Measurements from ENCODE around the gene CCDC78. TPM values are rescaled to one million over a fixed set of nuclear protein-coding genes. Genes with fewer than 3 reads are reported as not detected.

The CCDC78 gene
- total and polyA plus RNA-seq, 2 experiments from 2014 or later: 10.5 to 12.6 TPM

DNA sequence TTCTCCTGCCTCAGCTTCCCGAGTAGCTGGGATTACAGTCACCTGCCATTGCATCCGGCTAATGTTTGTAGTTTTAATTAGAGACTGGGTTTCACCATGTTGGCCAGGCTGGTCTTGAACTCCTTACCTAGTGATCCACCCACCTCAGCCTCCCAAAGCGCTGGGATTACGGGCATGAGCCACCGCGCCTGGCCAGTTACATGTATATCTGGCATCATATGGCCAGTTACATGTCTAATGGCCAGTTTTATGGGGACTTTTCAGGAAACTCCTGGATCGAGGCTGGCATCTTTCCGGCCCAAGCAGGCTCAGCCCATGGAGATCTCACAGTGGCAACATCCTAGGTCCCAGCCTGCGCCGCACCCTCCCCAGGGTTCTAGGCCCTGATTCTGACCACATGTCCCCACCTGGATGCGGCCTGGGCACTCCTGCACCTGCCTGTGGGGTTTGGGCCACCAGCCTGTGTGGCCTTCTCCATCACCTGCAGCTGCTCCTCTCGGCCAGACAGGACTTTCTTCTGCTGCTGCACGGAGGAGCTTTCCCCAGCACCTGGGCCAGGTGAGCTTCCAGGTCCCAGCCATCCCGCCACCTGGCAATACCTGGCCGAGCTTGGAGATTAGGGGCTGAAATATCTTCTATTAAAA, 15.9 kb upstream of the CCDC78 start:
- Histone ChIP-seq H3K36me3 (ENCODE audit: insufficient read depth) (no peaks in the 10 kb centered on the region), H4K20me1 (replicated peaks; ENCODE audit: insufficient read depth) (no peaks in the 10 kb centered on the region), H3K27ac (ENCODE audit: low read depth) (no peak overlapping the region), H3K79me2 (replicated peaks; ENCODE audit: insufficient read depth) (no peaks in the 10 kb centered on the region), H3F3A (replicated peaks; ENCODE audit: low read depth) (0 out of 2 replicates have a peak, but pooled peaks cover 6% of the 10 kb centered on the region), H3K4me2 (0 out of 2 replicates have a peak overlapping the region, but pooled peaks have one; percentile 84), H3K27me3 (ENCODE audit: insufficient read depth) (no peaks in the 10 kb centered on the region), H3K4me3 (no peak overlapping the region), H3K9me2 (ENCODE audit: insufficient read depth) (no peaks in the 10 kb centered on the region), H2AFZ (no peak overlapping the region), H3K4me1 (ENCODE audit: insufficient read depth) (no peaks in the 10 kb centered on the region; the same call in 1 of the 2 replicates)
- TF ChIP-seq, protein P1, sequence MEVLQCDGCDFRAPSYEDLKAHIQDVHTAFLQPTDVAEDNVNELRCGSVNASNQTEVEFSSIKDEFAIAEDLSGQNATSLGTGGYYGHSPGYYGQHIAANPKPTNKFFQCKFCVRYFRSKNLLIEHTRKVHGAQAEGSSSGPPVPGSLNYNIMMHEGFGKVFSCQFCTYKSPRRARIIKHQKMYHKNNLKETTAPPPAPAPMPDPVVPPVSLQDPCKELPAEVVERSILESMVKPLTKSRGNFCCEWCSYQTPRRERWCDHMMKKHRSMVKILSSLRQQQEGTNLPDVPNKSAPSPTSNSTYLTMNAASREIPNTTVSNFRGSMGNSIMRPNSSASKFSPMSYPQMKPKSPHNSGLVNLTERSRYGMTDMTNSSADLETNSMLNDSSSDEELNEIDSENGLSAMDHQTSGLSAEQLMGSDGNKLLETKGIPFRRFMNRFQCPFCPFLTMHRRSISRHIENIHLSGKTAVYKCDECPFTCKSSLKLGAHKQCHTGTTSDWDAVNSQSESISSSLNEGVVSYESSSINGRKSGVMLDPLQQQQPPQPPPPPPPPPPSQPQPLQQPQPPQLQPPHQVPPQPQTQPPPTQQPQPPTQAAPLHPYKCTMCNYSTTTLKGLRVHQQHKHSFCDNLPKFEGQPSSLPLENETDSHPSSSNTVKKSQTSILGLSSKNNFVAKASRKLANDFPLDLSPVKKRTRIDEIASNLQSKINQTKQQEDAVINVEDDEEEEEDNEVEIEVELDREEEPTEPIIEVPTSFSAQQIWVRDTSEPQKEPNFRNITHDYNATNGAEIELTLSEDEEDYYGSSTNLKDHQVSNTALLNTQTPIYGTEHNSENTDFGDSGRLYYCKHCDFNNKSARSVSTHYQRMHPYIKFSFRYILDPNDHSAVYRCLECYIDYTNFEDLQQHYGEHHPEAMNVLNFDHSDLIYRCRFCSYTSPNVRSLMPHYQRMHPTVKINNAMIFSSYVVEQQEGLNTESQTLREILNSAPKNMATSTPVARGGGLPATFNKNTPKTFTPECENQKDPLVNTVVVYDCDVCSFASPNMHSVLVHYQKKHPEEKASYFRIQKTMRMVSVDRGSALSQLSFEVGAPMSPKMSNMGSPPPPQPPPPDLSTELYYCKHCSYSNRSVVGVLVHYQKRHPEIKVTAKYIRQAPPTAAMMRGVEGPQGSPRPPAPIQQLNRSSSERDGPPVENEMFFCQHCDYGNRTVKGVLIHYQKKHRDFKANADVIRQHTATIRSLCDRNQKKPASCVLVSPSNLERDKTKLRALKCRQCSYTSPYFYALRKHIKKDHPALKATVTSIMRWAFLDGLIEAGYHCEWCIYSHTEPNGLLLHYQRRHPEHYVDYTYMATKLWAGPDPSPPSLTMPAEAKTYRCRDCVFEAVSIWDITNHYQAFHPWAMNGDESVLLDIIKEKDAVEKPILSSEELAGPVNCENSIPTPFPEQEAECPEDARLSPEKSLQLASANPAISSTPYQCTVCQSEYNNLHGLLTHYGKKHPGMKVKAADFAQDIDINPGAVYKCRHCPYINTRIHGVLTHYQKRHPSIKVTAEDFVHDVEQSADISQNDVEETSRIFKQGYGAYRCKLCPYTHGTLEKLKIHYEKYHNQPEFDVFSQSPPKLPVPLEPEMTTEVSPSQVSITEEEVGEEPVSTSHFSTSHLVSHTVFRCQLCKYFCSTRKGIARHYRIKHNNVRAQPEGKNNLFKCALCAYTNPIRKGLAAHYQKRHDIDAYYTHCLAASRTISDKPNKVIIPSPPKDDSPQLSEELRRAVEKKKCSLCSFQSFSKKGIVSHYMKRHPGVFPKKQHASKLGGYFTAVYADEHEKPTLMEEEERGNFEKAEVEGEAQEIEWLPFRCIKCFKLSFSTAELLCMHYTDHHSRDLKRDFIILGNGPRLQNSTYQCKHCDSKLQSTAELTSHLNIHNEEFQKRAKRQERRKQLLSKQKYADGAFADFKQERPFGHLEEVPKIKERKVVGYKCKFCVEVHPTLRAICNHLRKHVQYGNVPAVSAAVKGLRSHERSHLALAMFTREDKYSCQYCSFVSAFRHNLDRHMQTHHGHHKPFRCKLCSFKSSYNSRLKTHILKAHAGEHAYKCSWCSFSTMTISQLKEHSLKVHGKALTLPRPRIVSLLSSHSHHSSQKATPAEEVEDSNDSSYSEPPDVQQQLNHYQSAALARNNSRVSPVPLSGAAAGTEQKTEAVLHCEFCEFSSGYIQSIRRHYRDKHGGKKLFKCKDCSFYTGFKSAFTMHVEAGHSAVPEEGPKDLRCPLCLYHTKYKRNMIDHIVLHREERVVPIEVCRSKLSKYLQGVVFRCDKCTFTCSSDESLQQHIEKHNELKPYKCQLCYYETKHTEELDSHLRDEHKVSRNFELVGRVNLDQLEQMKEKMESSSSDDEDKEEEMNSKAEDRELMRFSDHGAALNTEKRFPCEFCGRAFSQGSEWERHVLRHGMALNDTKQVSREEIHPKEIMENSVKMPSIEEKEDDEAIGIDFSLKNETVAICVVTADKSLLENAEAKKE (CRISPR knock-in tag; IDR thresholded peaks at IDR 0.05): no peak
- no peak for TF ChIP-seq ZNF331 (CRISPR knock-in tag; IDR thresholded peaks at IDR 0.05; ENCODE audit: low read depth)
- TF ChIP-seq NANOG (IDR thresholded peaks at IDR 0.05; ENCODE audit: borderline replicate concordance): no peak
- no peak for TF ChIP-seq POLR2AphosphoS5 (IDR thresholded peaks at IDR 0.05; ENCODE audit: low read depth)
- TF ChIP-seq CREB1 (CRISPR knock-in tag; IDR thresholded peaks at IDR 0.05; ENCODE audit: low read depth): no peak
- TF ChIP-seq REST (IDR thresholded peaks at IDR 0.05; ENCODE audit: unreplicated experiment): no peak
- TF ChIP-seq CTCF (conservative IDR thresholded peaks at IDR 0.05; ENCODE audit: low read depth in 2 of 2): no peak
- TF ChIP-seq, protein P2, sequence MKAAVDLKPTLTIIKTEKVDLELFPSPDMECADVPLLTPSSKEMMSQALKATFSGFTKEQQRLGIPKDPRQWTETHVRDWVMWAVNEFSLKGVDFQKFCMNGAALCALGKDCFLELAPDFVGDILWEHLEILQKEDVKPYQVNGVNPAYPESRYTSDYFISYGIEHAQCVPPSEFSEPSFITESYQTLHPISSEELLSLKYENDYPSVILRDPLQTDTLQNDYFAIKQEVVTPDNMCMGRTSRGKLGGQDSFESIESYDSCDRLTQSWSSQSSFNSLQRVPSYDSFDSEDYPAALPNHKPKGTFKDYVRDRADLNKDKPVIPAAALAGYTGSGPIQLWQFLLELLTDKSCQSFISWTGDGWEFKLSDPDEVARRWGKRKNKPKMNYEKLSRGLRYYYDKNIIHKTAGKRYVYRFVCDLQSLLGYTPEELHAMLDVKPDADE (IDR thresholded peaks at IDR 0.05): no peak
- no peak for TF ChIP-seq JUNB (IDR thresholded peaks at IDR 0.05; ENCODE audit: unreplicated experiment)
- no peak for TF ChIP-seq STAT1 (IDR thresholded peaks at IDR 0.05; ENCODE audit: unreplicated experiment)
- TF ChIP-seq EZH2phosphoT487 (IDR thresholded peaks at IDR 0.05; ENCODE audit: unreplicated experiment): no peak
- no peak for TF ChIP-seq EZH2 (IDR thresholded peaks at IDR 0.05; ENCODE audit: low read depth, unreplicated experiment)
- TF ChIP-seq ZNF114 (CRISPR knock-in tag; IDR thresholded peaks at IDR 0.05): no peak
- H3K36me3 Mint-ChIP-seq (ENCODE audit: low read depth): peaks cover 12% of the 10 kb centered on the region
- DNase-seq (ENCODE audit: low spot score) (no peak), ATAC-seq (no peak)
- H3K4me1 Mint-ChIP-seq: peaks cover 13% of the 10 kb centered on the region
- peaks cover 17% of the 10 kb centered on the region for H3K27me3 Mint-ChIP-seq (ENCODE audit: insufficient read depth, low read depth, poor library complexity)
- H3K4me3 Mint-ChIP-seq: peak overlapping the region; percentile 82
- no peak overlapping the region for H3K27ac Mint-ChIP-seq
- no peaks in the 10 kb centered on the region for H3K9me3 Mint-ChIP-seq

Measured in GM23338 (cell line).